GM21360 (cell line): ENCODE measurements around the gene SH3RF3.
"Not testable (repeated sequence)": the region's sequence is repeated elsewhere in the genome, so short reads cannot be mapped to it uniquely, and the experiment has no call there.

Experiments
- ATAC-seq: cut with Tn5 transposase; IDR thresholded peaks from one replicate; pipeline ENCODE4 v1.9.1; 2021; ENCODE audit warnings: mild to moderate bottlenecking, moderate library complexity; ENCODE audit not compliant: unreplicated experiment

Gene SH3RF3

DNA sequence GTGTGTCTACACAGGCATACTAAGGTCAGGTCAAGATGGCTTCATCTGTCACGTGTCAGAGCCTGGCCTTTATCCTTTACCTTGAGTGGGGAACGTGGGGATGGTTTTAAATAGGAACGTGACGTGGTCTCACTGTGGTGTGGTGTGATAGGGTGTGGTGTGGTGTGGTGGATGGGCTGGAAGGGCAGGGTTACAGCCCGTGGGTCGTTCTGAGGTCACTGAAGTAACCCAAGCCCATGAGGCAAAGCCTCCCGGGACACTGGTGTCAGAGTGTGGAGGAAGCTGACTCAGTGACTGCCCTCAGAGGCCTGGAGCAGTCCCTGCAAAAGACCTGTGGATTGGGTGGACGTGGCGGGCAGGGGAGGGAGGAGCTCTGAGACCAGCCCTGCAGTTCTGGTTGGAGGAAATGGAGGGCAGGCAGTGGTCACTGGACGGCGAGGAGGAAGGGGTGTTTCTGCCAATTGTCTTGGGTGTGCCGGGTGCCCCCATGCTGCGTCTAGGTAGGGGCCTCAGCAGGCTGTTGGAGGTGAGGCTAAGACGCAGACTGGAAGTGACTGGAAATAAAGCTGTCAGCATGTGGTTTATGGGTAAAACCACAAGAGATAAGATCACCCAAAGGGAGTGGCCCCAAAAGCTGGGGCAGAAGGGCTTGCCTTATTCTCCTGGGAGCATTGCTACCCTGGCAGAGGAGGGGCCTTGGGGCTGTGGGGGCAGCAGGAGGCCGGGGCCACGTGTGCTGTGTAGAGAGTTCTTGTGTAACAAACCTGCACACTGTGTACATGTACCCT is 84.8 kb downstream of the SH3RF3 start:
- ATAC-seq: peak; percentile 48

- no peak for ATAC-seq
These were observed 85.8 kb downstream of the SH3RF3 start for GRCh38 chr2:109214651-109215371.

DNA sequence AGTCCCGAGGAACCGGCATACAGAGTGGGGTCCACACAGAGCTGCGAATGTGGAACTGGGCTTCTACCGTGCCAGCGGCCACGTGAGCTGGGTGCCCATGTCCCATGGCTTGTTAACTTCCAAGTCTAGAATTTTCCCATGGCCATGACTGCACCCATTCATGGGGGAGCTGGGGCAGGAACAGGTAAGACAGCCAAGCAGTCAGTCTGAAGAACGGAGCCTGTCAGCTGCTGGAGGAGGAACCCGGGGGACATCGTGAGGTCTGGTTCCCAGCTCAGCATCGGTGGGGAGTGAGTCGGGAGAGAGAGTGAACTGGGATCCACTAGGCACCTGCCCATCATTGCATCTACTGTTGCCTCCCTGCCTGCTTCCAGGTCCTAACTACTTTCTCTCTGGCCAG is 86.9 kb downstream of the SH3RF3 start:
- ATAC-seq: no peak

DNA sequence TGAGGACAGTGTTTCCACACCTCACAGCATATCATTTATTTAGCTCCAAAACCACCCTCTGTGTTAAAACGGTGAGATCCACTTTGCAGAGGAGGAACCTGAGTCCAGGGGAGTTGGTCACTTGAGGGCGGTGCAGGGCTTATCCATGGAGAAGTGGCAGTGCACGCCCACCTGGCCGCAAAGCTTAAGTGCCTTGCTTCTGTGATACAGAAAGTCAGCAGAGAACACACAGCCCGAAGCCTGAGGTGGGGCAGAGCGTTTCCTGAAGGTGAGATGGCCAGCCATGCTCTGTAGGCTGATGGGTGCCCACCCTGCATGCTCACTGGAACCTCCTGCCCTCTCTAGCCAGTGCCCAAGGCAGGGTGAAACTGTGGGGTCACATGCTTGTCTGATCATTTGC is 87.3 kb downstream of the SH3RF3 start:
- no peak for ATAC-seq

DNA sequence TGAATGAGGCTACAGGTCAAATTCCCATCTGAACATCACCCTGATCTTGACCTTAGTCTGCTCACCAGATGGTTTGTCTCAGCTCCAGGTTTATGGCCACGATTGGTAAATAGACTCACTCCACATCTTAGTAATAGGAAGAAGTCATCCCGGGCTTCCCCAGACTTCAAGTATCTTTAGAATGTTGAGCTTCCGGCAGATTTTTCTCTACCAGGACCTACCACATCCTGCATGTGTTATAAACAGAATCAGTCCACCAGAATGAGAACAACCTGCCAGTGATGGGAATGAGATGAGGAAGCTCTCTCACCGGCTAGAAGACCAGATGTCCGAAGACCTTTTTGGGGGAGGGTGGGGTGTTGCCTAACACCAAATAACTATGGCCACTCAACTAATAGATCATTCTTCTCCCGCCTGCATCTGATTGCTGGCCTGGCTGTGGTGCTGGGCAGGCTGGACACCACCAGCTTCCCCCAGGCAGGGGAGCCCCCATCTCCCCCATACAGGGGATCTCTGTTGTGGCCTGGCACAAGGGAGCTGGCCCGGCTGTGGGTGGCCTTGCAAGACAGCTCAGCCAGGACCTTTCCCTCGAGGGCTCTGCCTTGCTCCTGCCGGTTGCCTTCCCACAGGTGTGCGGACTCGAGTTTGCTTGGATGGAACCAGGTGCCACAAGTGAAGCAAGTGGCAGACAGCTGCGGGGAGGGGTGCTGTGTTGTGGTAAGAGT is 88.5 kb downstream of the SH3RF3 start:
- no peak for ATAC-seq

- ATAC-seq: peak; percentile 36
These were observed 89.2 kb downstream of the SH3RF3 start for GRCh38 chr2:109218087-109218791.

- no peak for ATAC-seq
These were observed 89.8 kb downstream of the SH3RF3 start for GRCh38 chr2:109218792-109219126.

- no peak for ATAC-seq
These were observed 91.9 kb downstream of the SH3RF3 start for GRCh38 chr2:109220860-109221259.

GRCh38 chr2:109221316-109221715 is 92.3 kb downstream of the SH3RF3 start:
- ATAC-seq: not testable (repeated sequence)

- ATAC-seq: no peak
These were observed 93.4 kb downstream of the SH3RF3 start for GRCh38 chr2:109222422-109222821.

DNA sequence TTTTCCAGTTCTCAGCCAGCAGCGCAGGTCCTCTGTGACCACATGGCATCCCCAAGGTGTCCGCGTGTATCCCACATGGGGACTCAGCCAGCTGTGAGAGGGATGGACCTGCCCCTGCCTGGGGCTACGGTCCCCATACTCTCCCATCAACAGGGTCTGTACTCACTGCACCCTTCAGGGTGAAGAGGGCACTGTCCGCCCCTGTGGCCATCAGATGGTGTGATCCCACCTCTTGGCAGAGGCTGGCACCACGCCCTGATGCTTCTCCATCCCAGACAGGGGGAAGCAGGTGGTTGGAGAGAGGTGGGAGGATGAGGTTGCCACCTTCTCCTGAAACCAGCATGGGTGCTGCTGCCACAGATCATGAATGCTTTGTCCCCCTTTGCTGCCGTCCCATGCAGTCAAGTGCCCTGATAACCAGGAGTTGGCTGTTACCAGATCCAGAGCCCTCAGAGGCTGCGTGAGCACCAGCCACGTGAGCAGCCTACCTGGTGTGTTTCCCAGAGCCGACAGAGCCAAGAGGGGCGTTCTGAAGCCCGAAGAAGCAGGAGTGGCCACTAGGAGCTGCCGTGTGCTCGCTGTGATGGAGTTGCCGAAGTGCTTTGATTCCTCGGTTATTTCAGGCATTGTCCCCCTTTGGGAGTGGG is 93.9 kb downstream of the SH3RF3 start:
- no peak for ATAC-seq

DNA sequence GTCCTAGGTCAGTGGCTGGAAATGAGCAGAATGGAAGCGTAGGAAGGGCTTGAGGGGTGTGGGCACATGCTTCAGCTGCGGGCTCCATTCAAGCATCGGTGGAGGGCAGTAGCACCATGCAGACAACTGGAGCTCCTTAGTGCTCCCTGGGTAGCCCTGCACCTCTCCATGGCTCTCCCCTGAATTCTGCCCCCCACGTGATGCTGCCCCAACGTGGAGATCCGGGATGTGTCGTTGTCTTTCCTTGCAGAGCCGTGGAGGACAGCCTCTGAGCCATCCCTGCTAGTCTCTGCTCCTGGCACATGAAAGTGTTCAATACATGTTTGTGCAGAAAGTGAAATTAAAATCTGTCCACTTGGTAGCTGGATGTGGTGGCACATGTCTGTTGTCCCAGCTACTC is 94.5 kb downstream of the SH3RF3 start:
- no peak for ATAC-seq

- ATAC-seq: not testable (repeated sequence)
These were observed 95.3 kb downstream of the SH3RF3 start for GRCh38 chr2:109224341-109224740.

GRCh38 chr2:109225170-109225782 is 96.3 kb downstream of the SH3RF3 start:
- ATAC-seq: no peak

DNA sequence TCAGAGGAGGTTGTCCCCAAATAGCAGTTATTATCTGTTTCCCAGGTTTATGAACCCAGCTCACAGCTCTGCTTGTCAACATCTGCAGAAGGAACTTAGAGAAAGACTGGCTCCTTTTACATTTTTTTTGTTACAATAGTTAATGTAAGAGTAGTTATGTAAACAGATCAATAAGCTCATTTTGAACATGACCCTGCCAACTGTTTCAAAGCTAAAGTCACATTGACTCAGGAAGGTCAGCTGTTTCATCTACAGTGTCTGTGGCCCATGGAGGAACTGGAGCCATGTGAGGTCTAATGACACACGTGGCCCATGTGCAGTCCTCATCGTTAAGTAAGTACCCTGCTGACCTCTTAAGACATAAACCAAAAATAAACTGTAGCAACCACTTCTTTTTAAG is 97.1 kb downstream of the SH3RF3 start:
- no peak for ATAC-seq

GRCh38 chr2:109226622-109227021 is 97.6 kb downstream of the SH3RF3 start:
- ATAC-seq: no peak

DNA sequence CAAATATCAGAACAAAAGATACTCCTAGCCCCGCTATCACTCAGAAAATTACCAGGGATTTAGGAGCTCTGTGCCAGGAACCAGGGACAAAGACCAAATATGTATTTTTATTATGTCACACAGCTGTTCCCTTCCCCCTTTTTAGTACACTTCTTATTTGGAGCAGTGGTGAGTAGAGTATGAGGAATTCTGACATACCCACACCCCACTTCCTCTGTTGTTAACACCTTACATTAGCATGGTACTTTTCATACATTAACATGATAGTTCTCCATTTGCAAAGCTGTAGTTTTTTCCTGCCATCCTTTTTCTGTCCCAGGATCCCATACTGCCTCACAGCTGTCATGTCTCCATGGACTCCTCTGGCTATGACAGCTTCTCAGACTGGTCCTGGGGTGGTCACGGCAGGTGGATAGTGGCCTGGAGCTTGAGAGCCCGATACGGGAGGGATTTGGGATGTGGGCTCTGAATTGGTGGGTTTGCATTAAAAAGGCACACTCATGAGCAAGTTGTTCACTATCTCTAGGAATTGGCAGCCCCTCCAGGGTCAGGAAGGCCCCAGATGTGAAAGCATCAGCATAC is 100.2 kb downstream of the SH3RF3 start:
- ATAC-seq: no peak

DNA sequence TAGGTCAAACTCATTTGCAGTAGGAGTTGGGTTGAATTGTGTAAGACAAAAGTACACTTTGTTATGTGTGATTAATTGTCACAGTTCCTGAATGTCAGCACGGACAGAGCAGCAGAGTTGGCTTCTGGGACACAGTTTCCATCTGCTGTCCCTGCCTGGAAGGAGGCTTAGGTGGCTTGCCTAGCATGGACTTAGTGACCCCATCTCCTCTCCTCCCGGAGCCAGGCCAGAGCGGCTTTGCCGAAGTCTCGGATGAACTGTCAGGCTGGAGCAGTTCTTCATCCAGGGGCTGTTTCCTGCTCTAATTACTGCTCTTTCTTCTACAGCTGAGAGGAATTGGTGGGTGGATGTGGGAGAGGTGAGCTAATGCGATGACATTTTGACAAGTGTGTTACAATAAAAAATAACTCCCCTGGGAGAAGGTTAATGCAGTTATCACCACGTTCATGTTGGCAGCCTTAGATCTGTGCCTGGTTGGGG is 102.0 kb downstream of the SH3RF3 start:
- no peak for ATAC-seq

GRCh38 chr2:109231428-109231827 is 102.4 kb downstream of the SH3RF3 start:
- ATAC-seq: no peak
